Activated CD4-positive, alpha-beta memory T cell treated with anti-CD3 and anti-CD28 coated beads, Interleukin-2, amount 10 ng/mL, durations not matched to agents 7 days and 5 days (primary cell): Measurements from ENCODE around the gene RAD51AP1. TPM values are rescaled to one million over a fixed set of nuclear protein-coding genes. Genes with fewer than 3 reads are reported as not detected.

Experiments used
- total RNA-seq, 2 experiments: library from RNA; stranded (reverse); gene quantifications; one replicate each; pipeline ENCODE4 v1.2.3, GENCODE V29; 2021

The RAD51AP1 gene
- total RNA-seq, 2 experiments from 2014 or later = 43.5 to 45.6 TPM

Other genes starting within 250 kb of the RAD51AP1 start
- 10 to 100 TPM; 11.8 to 12.8 TPM for gene TIGAR, start 217.7 kb upstream of the RAD51AP1 start, total RNA-seq
- gene FGF23, start 159.2 kb upstream of the RAD51AP1 start, total RNA-seq = not detected
- gene FGF6, start 93.1 kb upstream of the RAD51AP1 start, total RNA-seq = not detected
- 10 to 100 TPM; 22.9 to 24.4 TPM for gene DYRK4, start 23.3 kb downstream of the RAD51AP1 start, total RNA-seq
- 1 to 10 TPM; 3.1 to 3.4 TPM for gene AKAP3, start 110.2 kb downstream of the RAD51AP1 start, total RNA-seq
- gene NDUFA9, start 110.2 kb downstream of the RAD51AP1 start, total RNA-seq = 100 to 1,000 TPM in 1 of 2 experiments, 10 to 100 TPM in 1; 95.1 to 112 TPM
- gene GALNT8, start 181.5 kb downstream of the RAD51AP1 start, total RNA-seq = 1 to 10 TPM; 1.8 to 2.0 TPM